Body of pancreas (tissue), 4 donors: Measurements from ENCODE around the gene RNF169.

Experiments
- POLR2A ChIP-seq, 3 donors: fragments of 450-650 bp; IDR thresholded peaks; one replicate each; pipeline ENCODE4 v1.6.1; 2016; ENCODE audit warnings: antibody characterized with exemption in 3 of 3, mild to moderate bottlenecking in 2 of 3
- TF ChIP-seq, protein P1 (sequence below), 7 experiments: fragments of 450-650 bp in 4 of 7; fragments of 200-600 bp in 3 of 7; sonication (generic) in 3 of 7; IDR thresholded peaks; one replicate each; pipeline ENCODE4 v1.5.1; 2016 to 2019; ENCODE audit warnings: antibody characterized with exemption in 7 of 7

DNA sequence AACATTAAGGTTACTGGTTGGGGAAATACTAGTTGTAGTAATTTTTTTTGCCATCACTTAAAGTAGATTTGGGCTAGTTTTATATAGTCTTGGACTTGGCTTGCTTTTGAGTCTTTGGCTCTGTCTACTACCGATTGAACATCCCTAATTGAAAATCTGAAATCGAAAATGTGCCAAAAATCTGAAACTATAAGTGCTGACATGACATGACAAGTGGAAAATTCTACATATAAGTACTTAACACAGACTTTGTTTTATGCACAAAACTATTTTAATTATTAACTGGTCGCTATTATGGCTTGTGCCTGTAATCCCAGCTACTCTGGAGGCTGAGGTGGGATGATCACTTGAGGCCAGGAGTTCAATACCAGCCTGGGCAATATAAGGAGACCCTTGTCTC, 22.5 kb downstream of the RNF169 start:
- TF ChIP-seq, protein P1, sequence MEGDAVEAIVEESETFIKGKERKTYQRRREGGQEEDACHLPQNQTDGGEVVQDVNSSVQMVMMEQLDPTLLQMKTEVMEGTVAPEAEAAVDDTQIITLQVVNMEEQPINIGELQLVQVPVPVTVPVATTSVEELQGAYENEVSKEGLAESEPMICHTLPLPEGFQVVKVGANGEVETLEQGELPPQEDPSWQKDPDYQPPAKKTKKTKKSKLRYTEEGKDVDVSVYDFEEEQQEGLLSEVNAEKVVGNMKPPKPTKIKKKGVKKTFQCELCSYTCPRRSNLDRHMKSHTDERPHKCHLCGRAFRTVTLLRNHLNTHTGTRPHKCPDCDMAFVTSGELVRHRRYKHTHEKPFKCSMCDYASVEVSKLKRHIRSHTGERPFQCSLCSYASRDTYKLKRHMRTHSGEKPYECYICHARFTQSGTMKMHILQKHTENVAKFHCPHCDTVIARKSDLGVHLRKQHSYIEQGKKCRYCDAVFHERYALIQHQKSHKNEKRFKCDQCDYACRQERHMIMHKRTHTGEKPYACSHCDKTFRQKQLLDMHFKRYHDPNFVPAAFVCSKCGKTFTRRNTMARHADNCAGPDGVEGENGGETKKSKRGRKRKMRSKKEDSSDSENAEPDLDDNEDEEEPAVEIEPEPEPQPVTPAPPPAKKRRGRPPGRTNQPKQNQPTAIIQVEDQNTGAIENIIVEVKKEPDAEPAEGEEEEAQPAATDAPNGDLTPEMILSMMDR (IDR thresholded peaks at IDR 0.05) = no peak
- no peak for TF ChIP-seq POLR2A (IDR thresholded peaks at IDR 0.05)
